Tibial nerve (tissue), 4 donors: Measurements from ENCODE around the gene GPR15. TPM values are rescaled to one million over a fixed set of nuclear protein-coding genes. Genes with fewer than 3 reads are reported as not detected.
A peak's percentile ranks its signal among the peaks of the same experiment; 100 is the strongest.

Experiments used
- DNase-seq, 2 donors: peaks; one replicate each; pipeline ENCODE4 v3.0.0-alpha.2; 2019; ENCODE audit warnings: low spot score in 2 of 2
- H3K27ac ChIP-seq, 4 donors: fragments of 200-600 bp; sonication (generic) in 3 of 4; one replicate each; pipeline ENCODE4 v1.5.1; 2017 to 2019; ENCODE audit warnings: mild to moderate bottlenecking in 1 of 4
- H3K27me3 ChIP-seq, 2 donors: fragments of 200-600 bp; sonication (generic) in 1 of 2; one replicate each; pipeline versions ENCODE4 v1.5.1 to v1.6.0; 2017 to 2019
- H3K36me3 ChIP-seq, 3 donors: fragments of 200-600 bp; sonication (generic); one replicate each; pipeline ENCODE4 v1.5.1; 2018 to 2019
- H3K4me1 ChIP-seq, 4 donors: fragments of 200-600 bp; sonication (generic) in 3 of 4; one replicate each; pipeline ENCODE4 v1.5.1; 2017 to 2019
- H3K4me3 ChIP-seq, 4 donors: fragments of 200-600 bp; sonication (generic) in 3 of 4; one replicate each; pipeline ENCODE4 v1.5.1; 2017 to 2019; ENCODE audit warnings: mild to moderate bottlenecking in 1 of 4, moderate library complexity in 1 of 4
- H3K9me3 ChIP-seq, 4 donors: fragments of 200-600 bp; sonication (generic) in 3 of 4; one replicate each; pipeline ENCODE4 v1.5.1; 2017 to 2019
- EP300 ChIP-seq, 2 donors: sonication (generic); formaldehyde crosslinking; IDR thresholded peaks; one replicate each; pipeline ENCODE4 v1.6.1; 2017; ENCODE audit warnings: antibody characterized with exemption in 2 of 2, mild to moderate bottlenecking in 1 of 2
- POLR2A ChIP-seq, 2 donors: fragments of 450-650 bp; IDR thresholded peaks; one replicate each; pipeline ENCODE4 v1.6.1; 2017; ENCODE audit warnings: antibody characterized with exemption in 2 of 2, mild to moderate bottlenecking in 2 of 2, moderate library complexity in 2 of 2
- WGBS, 2 donors: methylation state at CpG; one replicate each; pipeline ENCODE4 v1.1.5; 2018; 5-methylcytosine and 5-hydroxymethylcytosine counted together
- total RNA-seq, 4 donors: library from RNA; depleted of rRNA; stranded (reverse); fragments of >200 nt; gene quantifications; one replicate each; pipeline ENCODE4 v1.1.0, GENCODE V29; 2016
- TF ChIP-seq, protein P1 (sequence below), 5 experiments: fragments of 200-600 bp in 3 of 5; fragments of 450-650 bp in 2 of 5; sonication (generic) in 3 of 5; IDR thresholded peaks; one replicate each; pipeline ENCODE4 v1.5.1; 2016 to 2019; ENCODE audit warnings: antibody characterized with exemption in 5 of 5, mild to moderate bottlenecking in 3 of 5, moderate library complexity in 2 of 5

GPR15 gene
- total RNA-seq, 4 donors from 2014 or later: not detected

DNA sequence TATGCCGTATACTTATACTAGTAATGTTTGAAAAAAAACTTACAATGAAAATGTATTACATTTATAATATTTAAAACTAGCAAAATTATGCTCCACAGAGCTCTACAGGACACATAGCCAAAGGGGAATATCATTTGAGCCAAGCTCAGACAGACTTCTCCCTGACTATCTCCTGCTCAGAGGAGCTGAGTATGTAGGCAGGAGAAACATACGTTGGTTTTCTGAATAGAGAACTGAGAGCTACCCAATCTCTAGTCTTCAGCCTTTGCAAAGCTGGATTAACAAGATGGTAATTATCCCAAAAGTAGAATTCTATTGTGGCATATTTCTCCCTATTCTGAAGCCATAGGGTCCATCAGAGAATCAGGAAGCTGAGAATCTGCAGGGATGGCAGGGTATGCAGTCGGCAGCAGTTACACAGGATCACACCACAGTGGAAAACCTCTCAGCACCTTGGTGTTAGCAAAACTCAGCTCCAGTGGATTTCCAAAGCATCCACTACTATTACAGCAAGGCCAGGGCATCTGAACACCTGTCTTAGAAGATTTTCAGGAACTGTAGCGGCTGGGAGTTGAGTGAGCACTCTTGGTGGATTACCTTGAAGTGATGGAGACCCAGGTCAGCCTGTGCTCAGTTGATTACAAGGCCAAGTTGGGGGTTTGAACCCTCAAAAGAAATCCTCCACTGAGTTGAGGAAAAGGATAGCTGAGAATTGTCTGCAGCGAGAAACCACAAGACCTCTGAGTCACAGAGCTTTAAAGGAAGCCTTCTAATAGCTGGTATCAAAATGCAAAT lies 30.1 kb downstream of the GPR15 start:
- Histone ChIP-seq H3K4me1 (no peaks in the 10 kb centered on the region), H3K27me3 (no peaks in the 10 kb centered on the region), H3K27ac (no peak overlapping the region), H3K4me3 (no peak overlapping the region), H3K36me3 (no peaks in the 10 kb centered on the region), H3K9me3 (no peaks in the 10 kb centered on the region)
- 83 to 85% methylated on average over 5 of the region's 5 CpGs for WGBS, 2 donors
- TF ChIP-seq POLR2A (IDR thresholded peaks at IDR 0.05) (no peak), EP300 (IDR thresholded peaks at IDR 0.05) (no peak)
- TF ChIP-seq, protein P1, sequence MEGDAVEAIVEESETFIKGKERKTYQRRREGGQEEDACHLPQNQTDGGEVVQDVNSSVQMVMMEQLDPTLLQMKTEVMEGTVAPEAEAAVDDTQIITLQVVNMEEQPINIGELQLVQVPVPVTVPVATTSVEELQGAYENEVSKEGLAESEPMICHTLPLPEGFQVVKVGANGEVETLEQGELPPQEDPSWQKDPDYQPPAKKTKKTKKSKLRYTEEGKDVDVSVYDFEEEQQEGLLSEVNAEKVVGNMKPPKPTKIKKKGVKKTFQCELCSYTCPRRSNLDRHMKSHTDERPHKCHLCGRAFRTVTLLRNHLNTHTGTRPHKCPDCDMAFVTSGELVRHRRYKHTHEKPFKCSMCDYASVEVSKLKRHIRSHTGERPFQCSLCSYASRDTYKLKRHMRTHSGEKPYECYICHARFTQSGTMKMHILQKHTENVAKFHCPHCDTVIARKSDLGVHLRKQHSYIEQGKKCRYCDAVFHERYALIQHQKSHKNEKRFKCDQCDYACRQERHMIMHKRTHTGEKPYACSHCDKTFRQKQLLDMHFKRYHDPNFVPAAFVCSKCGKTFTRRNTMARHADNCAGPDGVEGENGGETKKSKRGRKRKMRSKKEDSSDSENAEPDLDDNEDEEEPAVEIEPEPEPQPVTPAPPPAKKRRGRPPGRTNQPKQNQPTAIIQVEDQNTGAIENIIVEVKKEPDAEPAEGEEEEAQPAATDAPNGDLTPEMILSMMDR (IDR thresholded peaks at IDR 0.05): no peak
- DNase-seq: no peak

DNA sequence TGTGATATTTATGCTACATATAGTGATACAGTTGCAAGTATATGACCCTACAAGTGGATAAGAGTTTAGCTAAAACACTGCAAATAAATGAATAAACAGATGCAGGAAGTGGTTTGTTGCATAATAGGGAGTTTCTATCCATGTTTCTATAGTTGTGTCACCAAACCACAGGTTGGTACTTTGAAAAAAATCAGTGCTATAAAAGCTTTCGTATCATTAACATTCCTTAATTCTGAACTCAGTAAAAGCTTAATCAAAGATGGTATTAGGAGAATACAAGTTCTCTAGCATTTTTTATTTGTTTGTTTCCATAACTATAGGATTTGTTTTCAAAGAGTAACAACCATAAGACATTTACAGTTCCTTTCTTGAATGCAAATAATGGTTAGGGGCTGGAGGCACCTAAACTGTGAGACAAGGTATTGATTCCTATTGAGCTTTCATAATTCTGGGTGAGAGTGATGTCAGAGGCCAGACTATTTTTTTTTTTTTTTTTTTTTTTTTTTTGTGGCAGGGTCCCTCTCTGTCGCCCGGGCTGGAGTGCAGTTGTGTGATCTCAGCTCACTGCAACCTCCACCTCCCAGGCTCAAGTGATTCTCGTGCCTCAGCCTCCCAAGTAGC lies 32.0 kb downstream of the GPR15 start:
- no peak for DNase-seq
- TF ChIP-seq, protein P1 (IDR thresholded peaks at IDR 0.05): no peak
- TF ChIP-seq POLR2A (IDR thresholded peaks at IDR 0.05) (no peak), EP300 (IDR thresholded peaks at IDR 0.05) (no peak)
- Histone ChIP-seq H3K9me3 (no peaks in the 10 kb centered on the region), H3K4me1 (no peaks in the 10 kb centered on the region), H3K36me3 (no peaks in the 10 kb centered on the region), H3K4me3 (no peak overlapping the region), H3K27me3 (no peaks in the 10 kb centered on the region), H3K27ac (peak overlapping the region in 1 of 4 donors; percentile 44)
- 79 to 86% methylated on average over 4 of the region's 4 CpGs for WGBS, 2 donors

DNA sequence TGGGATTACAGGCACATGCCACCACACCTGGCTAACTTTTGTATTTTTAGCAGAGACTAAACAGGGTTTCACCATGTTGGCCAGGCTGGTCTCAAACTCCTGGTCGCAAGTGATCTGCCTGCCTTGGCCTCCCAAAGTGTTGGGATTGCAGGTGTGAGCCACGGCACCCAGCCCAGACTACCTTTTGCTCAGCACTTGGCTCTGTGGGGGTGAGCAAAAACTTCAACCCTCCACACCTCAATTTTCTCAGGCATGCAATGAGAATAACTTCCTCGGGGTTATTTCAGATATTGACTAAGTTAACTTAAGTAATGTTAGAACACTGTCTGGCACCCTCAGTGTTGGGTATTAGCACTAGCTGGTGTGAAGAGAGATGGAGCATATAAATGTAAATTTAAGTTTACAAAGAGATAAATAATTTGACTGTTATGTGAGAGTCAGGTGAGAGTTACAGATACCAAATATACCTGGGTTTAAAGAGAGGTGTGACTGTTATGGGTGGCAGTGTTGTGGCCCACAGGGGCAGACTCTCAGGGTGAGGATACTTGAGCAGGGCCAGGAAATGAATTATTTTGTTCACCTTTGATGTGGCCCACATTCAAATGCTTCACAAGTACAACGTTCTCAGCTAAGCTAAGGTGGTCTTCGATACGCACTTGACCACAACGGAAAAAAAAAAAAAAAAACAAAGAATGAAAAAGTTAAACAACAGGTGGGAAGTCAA lies 32.7 kb downstream of the GPR15 start:
- Histone ChIP-seq H3K27ac (peak overlapping the region in 1 of 4 donors; percentile 44), H3K4me3 (no peak overlapping the region), H3K4me1 (no peaks in the 10 kb centered on the region), H3K9me3 (no peaks in the 10 kb centered on the region), H3K36me3 (no peaks in the 10 kb centered on the region), H3K27me3 (no peaks in the 10 kb centered on the region)
- TF ChIP-seq POLR2A (IDR thresholded peaks at IDR 0.05) (no peak), EP300 (IDR thresholded peaks at IDR 0.05) (no peak)
- TF ChIP-seq, protein P1 (IDR thresholded peaks at IDR 0.05): no peak
- 80 to 87% methylated on average over 7 of the region's 7 CpGs for WGBS, 2 donors
- DNase-seq: no peak

DNA sequence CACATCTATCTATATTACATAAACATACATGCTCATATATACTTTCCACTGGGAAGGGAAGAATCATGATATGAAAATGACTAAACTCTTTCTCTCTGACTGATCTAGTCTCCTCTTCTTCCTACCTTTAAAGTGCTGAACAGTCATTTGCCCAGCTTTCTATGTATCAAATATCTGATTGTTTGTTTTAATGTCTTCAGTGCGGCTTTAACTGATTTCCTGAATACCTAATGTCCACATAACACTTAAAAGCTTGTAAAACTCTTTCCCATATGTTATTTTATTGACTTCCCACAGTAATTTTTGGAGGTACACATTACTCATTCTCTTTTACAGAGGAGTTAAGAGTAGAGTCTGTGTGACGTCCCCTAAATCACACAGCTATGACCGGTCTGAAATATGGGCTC lies 33.5 kb downstream of the GPR15 start:
- H3K36me3 ChIP-seq: no peaks in the 10 kb centered on the region
- no peak for DNase-seq
- no peak overlapping the region for H3K4me3 ChIP-seq
- no peaks in the 10 kb centered on the region for H3K9me3 ChIP-seq
- TF ChIP-seq POLR2A (IDR thresholded peaks at IDR 0.05): no peak
- TF ChIP-seq, protein P1 (IDR thresholded peaks at IDR 0.05): no peak
- TF ChIP-seq EP300 (IDR thresholded peaks at IDR 0.05): no peak
- WGBS, 2 donors: 29 to 55% methylated on average over 3 of the region's 3 CpGs
- no peak overlapping the region for H3K27ac ChIP-seq
- H3K27me3 ChIP-seq: no peaks in the 10 kb centered on the region
- no peaks in the 10 kb centered on the region for H3K4me1 ChIP-seq

DNA sequence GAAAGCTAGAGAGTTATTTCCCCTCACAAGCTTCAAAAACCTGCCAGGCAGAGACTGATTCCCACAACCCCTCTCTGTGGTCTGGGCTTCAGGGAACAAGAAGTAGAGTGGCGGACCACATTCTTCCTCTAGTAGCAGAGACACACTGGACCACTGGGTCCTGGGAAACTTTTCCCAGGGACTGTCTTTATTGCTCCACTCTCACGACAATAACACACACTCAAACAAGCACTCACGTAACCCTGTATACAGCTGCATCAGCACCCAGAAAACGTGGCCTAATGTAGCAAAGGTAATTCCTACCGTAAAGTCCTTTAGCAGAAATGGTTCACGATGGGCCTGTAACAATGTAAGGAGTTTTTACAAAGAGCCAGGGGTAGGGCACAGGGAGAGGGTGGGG lies 34.1 kb downstream of the GPR15 start:
- no peak for TF ChIP-seq POLR2A (IDR thresholded peaks at IDR 0.05)
- TF ChIP-seq, protein P1 (IDR thresholded peaks at IDR 0.05): no peak
- TF ChIP-seq EP300 (IDR thresholded peaks at IDR 0.05): no peak
- Histone ChIP-seq H3K27me3 (no peaks in the 10 kb centered on the region), H3K36me3 (no peaks in the 10 kb centered on the region), H3K4me1 (no peaks in the 10 kb centered on the region), H3K4me3 (no peak overlapping the region), H3K27ac (no peak overlapping the region), H3K9me3 (no peaks in the 10 kb centered on the region)
- DNase-seq: no peak
- WGBS, 2 donors: 58 to 67% methylated on average over 6 of the region's 6 CpGs
